ENCODE results near the gene PIP.

DNA sequence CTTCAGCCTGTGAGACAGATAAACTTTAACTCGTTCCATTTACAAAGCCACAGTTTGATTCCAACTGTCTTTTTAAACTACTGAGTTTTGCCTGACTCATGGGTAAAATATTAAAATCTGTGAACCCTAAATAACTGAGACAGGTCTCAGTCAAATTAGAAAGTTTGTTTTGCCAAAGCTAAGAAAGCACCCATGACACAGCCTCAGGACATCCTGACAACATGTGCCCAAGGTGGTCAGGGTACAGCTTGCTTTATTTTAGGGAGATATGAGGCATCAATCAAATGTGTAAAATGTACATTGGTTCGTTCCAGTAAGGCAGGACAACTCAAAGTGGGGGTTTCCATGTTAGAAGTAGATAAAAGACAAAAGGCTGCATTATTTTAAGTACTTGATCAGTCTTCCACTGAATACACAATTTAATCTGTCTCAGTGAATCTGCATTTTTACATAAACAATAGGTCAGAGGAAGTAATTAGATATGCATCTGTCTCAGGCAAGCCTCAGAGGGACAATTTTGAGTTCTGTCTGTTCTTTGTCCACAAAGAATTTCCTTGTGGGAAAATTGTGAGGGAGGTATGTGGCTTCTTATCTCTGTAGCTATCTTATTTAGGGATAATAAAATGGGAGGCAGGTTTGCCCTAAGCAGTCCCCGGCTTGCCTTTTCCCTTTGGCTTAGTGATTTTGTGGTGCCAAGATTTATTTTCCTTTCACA lies 11.0 kb upstream of the PIP start:
- TF ChIP-seq EP300 (IDR thresholded peaks at IDR 0.05; ENCODE audit: low read depth) (no peak), POLR2AphosphoS5 (IDR thresholded peaks at IDR 0.05) (no peak)
